Spinal cord (tissue), 10 donors: ENCODE results near the gene TMEM217. TPM values are rescaled to one million over a fixed set of nuclear protein-coding genes. Genes with fewer than 3 reads are reported as not detected.

ENCODE experiments used
- DNase-seq, 6 donors: peaks; one replicate each; pipeline versions ENCODE4 v3.0.0 to v3.0.0-alpha.2; 2013 to 2015; ENCODE audit warnings: low spot score in 6 of 6, low read depth in 4 of 6
- H3K27ac ChIP-seq: one replicate; pipeline ENCODE4 v1.5.1; 2013; ENCODE audit warnings: low read depth, low read length, control low read depth
- H3K27me3 ChIP-seq: one replicate; pipeline ENCODE4 v1.6.1; 2013; ENCODE audit warnings: low read length; ENCODE audit not compliant: control insufficient read depth, insufficient read depth
- H3K36me3 ChIP-seq: one replicate; pipeline ENCODE4 v1.6.1; 2013; ENCODE audit warnings: low read length; ENCODE audit not compliant: control insufficient read depth, insufficient read depth
- H3K4me1 ChIP-seq: one replicate; pipeline ENCODE4 v1.6.1; 2013; ENCODE audit warnings: low read length; ENCODE audit not compliant: control insufficient read depth, insufficient read depth
- H3K4me3 ChIP-seq: one replicate; pipeline ENCODE4 v1.5.1; 2013; ENCODE audit warnings: low read depth, low read length, control low read depth
- H3K9me3 ChIP-seq: one replicate; pipeline ENCODE4 v1.6.1; 2013; ENCODE audit warnings: low read length; ENCODE audit not compliant: control insufficient read depth, insufficient read depth
- WGBS: methylation state at CpG from one replicate; pipeline ENCODE4 v1.1.5; 2013; ENCODE audit warnings: missing lambda C conversion rate; ENCODE audit not compliant: insufficient coverage; 5-methylcytosine and 5-hydroxymethylcytosine counted together
- polyA plus RNA-seq, 2 donors: library from polyadenylated mRNA; unstranded; fragments of 120-200 nt; gene quantifications; one replicate each; pipeline ENCODE4 v1.2.1, GENCODE V29; 2013; ENCODE audit not compliant: insufficient read length in 2 of 2
- total RNA-seq, 2 donors: library from RNA; depleted of rRNA in 1 of 2; stranded (reverse); fragments of 120-200 nt in 1 of 2; fragments of >200 nt in 1 of 2; gene quantifications; one replicate each; pipeline versions ENCODE4 v1.2.3 to v1.2.4, GENCODE V29; 2013 to 2014
- donor health status: healthy.

The TMEM217 gene
- total and polyA plus RNA-seq, 4 donors = 0.71 to 1.6 (median 1.3) TPM

DNA sequence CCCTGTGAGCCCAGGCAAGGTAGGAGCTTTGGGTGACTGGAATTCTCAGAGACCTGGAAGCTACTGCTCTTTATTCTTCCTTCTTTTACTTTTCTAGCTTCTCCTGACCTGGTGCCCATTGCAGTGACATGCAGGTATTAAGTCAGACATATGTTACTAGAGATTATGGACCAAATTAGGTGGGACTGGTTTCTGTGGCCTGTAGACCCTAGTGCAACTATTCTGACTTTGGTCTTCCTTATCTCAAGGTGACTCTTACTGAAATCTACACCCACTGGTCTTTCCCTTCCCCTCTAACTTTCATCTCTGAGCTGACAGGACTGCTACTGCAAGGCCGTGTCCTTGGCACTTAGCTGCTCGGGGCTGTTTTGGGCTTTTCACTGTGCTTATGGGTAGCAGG lies 24.4 kb upstream of the TMEM217 start:
- H3K9me3 ChIP-seq = no peaks in the 10 kb centered on the region
- H3K4me3 ChIP-seq = no peak overlapping the region
- 90% methylated on average over 2 of the region's 2 CpGs for WGBS
- H3K4me1 ChIP-seq = peaks cover 39% of the 10 kb centered on the region
- peak overlapping the region; percentile 70 for H3K27ac ChIP-seq
- peaks cover 20% of the 10 kb centered on the region for H3K36me3 ChIP-seq
- H3K27me3 ChIP-seq = no peaks in the 10 kb centered on the region
- DNase-seq = no peak

DNA sequence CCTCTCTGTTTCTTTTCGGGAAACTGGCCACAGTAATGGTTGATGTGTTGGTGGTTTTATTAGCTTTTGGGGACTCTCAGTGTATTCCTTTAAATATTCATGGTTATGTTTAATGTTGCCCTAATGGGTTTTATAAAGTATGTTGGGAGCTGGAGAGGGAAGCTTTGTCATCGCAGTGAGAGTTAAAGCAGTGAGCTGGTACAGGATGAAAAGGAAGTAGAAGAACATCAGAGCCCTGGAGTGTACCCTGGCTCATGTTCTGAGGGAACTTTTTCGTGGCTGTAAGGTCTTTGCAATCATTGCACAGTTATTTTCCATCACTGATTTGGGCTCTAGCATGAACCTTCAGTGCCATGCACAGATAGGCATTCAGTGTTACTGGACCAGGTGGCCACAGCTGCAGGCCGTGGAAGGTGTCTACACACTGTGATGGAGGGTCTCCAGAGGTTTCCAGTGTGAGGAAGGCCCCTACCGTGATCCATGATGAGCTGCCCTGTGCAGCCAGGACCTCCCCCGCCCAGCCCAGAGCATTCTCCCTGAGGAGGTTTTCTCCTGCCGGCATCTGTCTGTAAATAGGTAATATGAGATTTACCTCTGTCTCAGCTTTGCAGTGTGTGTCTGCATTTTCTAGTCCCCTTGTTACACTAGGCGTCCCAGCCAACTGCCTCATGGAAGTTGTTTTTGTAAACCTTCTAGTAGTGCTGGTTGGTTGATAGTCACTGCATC lies 22.4 kb upstream of the TMEM217 start:
- no peak overlapping the region for H3K27ac ChIP-seq
- DNase-seq = peak in 1 of 6 donors; percentile 15
- H3K36me3 ChIP-seq = peaks cover 13% of the 10 kb centered on the region

DNA sequence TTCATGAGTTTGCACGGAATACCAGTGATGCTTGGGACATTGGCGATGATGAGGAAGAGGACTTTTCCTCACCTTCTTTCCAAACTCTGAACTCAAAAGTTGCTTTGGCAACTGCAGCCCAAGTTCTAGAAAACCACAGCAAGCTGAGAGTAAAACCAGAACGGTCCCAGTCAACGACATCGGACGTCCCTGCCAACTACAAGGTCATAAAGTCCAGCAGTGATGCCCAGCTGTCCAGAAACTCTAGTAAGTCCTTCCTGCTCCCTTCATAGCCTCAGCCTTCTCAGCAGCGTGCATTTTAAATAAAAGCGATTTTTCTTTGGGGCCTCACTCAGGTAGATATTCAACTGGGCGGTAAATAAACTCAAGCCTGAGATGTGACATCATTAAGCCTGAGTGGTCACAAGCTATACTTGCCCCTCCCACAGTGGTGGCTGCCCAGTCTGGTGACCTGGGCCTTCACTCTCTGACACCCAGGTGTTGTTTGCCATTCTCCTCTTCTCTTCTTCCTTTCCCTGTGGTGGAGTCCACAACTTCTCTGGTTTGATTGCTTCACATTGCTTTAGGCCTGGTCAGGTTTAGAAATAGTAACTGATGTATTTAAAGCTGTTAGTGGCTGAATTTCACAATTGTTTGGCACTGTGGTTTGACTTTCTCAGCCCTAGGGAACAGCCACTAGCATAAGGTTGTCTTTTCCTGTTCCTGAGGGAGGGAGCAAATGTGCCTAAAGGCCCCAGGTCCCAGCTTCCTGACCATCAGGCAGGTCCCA lies 21.6 kb upstream of the TMEM217 start:
- H3K9me3 ChIP-seq = no peaks in the 10 kb centered on the region
- DNase-seq = no peak
- 94% methylated on average over 7 of the region's 9 CpGs for WGBS
- H3K4me1 ChIP-seq = peaks cover 31% of the 10 kb centered on the region
- H3K27ac ChIP-seq = no peak overlapping the region
- peaks cover 9% of the 10 kb centered on the region for H3K36me3 ChIP-seq
- H3K27me3 ChIP-seq = no peaks in the 10 kb centered on the region
- no peak overlapping the region for H3K4me3 ChIP-seq

More for the DNA sequence above, 22.4 kb upstream of the TMEM217 start:
- H3K9me3 ChIP-seq = no peaks in the 10 kb centered on the region
- WGBS = 88% methylated on average over 4 of the region's 8 CpGs
- no peaks in the 10 kb centered on the region for H3K27me3 ChIP-seq
- peaks cover 39% of the 10 kb centered on the region for H3K4me1 ChIP-seq
- no peak overlapping the region for H3K4me3 ChIP-seq

DNA sequence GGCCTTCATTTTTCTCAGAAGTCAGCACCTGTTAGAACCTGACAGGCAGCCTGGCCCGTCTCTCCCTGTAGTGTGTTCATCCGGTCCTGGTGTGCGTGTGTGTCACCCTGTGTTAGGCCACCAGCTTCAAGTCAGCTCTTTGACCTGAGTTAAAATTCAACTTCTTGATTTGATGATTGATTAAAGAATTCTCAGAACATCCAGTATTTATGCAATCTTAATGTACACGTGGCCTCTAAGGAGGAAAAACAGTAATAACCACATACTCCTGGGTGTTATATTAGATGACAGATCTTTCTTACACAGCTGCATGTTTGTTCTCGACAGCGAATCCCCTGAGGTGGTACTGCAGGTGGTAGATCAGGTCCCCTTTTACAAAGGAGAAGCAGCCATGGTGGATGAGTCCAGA lies 19.1 kb upstream of the TMEM217 start:
- DNase-seq = no peak
- WGBS = 98% methylated on average over 4 of the region's 6 CpGs
- Histone ChIP-seq H3K4me1 (peaks cover 10% of the 10 kb centered on the region), H3K4me3 (no peak overlapping the region), H3K27ac (no peak overlapping the region), H3K36me3 (peaks cover 5% of the 10 kb centered on the region), H3K9me3 (no peaks in the 10 kb centered on the region), H3K27me3 (no peaks in the 10 kb centered on the region)

DNA sequence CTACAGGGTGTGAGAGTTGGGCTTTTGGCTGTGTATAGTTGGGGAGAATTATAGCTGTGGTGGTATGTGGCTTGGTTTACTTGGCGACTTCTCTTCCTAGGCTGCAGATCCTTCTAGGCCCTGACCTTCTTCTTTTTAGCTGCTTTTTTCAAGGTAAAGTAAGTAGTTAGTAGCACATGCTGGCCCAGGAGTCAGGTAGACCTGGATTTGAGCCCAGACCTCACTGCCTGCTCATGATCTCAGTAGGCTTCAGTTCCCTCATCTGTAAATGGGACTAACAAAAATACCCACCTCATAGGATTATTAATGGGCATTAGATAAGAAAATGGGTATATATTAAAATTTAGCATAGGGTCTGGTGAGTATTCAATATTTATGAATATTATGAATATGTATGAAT lies 17.4 kb upstream of the TMEM217 start:
- Histone ChIP-seq H3K27ac (no peak overlapping the region), H3K36me3 (peaks cover 2% of the 10 kb centered on the region), H3K4me3 (no peak overlapping the region), H3K27me3 (no peaks in the 10 kb centered on the region), H3K4me1 (peaks cover under 1% of the 10 kb centered on the region), H3K9me3 (no peaks in the 10 kb centered on the region)
- no peak for DNase-seq
- WGBS = 91% methylated on average over 1 of the region's 1 CpG

DNA sequence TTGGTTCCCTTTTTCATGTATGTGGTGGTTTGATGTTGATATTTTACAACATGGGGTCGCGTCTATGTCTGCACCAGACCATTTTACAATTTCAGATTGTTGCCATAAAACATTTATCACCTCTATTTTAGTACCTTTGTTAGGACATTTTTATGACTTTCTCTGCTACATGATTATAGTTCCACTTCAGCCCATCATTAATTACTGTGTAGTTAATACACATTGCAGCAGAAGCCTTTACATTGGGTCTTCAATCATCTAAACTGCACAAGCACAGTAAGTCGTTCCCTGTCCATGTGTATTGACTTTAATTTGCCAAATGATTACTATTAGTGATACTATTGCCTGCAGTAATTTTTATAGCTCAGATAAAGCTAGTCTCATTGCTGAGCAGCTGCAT lies 15.7 kb upstream of the TMEM217 start:
- Histone ChIP-seq H3K4me3 (no peak overlapping the region), H3K27me3 (no peaks in the 10 kb centered on the region), H3K27ac (no peak overlapping the region), H3K9me3 (no peaks in the 10 kb centered on the region), H3K4me1 (no peaks in the 10 kb centered on the region), H3K36me3 (peaks cover 5% of the 10 kb centered on the region)
- no CpG with 5 or more reads among the region's 3 CpGs for WGBS
- DNase-seq = peak in 1 of 6 donors; percentile 68

DNA sequence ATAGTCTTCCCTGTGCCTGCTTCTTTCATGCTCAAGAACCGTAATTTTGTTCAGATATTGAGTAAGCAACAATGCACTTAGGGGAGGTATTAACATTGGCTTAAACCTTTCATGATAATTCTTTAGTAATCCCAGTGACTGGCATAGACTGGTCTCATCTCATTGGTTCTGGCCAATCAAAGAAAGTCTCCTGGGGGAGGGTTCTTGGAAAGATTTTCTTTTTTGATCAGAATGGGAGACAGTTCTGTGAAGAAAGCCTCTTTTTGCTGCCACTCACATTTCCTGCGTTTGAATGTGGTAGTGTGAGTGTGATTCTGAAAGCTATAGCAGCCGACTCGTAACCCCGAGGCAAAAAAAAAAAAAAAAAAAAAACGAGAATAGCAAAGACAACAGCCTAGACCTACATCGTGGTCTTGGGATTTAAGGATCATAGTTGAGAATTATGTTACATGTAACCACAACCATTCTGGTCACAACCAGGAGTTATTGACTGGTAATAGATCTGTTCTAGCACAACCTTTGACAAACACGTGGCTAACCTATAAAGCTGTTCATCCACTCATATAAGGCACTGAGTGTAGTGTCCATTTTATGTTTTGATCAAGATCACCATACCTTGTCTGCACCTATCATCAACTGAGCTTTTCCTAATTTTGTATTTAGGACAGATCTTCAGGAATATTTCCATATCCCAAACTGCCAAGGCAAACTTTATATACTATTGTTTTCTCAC lies 15.1 kb upstream of the TMEM217 start:
- Histone ChIP-seq H3K27me3 (no peaks in the 10 kb centered on the region), H3K27ac (no peak overlapping the region), H3K36me3 (peaks cover 5% of the 10 kb centered on the region), H3K9me3 (no peaks in the 10 kb centered on the region), H3K4me3 (no peak overlapping the region), H3K4me1 (no peaks in the 10 kb centered on the region)
- WGBS = no CpG with 5 or more reads among the region's 8 CpGs
- DNase-seq = peak in 1 of 6 donors; percentile 5

DNA sequence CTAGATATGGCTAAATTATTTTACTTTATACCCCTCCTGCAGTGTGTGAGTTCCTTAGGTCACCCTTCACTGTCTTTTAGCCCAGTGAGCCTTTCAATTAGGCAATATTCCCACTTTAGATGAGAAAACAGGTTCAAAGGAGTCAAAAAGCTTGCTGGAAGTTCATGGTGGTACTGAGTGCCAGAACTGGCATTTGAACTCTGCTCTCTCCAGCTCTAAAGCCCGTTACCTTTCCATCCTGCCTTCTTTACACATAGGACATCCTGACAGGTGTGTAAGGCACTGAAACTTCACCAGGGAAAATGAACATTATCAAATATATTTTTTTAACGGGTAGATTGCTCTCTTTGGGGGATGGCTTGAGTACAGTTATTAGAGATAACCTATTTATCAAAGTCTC lies 11.2 kb upstream of the TMEM217 start:
- no peak for DNase-seq
- no peak overlapping the region for H3K27ac ChIP-seq
- H3K4me1 ChIP-seq = no peaks in the 10 kb centered on the region
- no peaks in the 10 kb centered on the region for H3K9me3 ChIP-seq
- no peaks in the 10 kb centered on the region for H3K27me3 ChIP-seq
- H3K4me3 ChIP-seq = no peak overlapping the region
- WGBS = no CpG with 5 or more reads among the region's 2 CpGs
- H3K36me3 ChIP-seq = peaks cover 5% of the 10 kb centered on the region

DNA sequence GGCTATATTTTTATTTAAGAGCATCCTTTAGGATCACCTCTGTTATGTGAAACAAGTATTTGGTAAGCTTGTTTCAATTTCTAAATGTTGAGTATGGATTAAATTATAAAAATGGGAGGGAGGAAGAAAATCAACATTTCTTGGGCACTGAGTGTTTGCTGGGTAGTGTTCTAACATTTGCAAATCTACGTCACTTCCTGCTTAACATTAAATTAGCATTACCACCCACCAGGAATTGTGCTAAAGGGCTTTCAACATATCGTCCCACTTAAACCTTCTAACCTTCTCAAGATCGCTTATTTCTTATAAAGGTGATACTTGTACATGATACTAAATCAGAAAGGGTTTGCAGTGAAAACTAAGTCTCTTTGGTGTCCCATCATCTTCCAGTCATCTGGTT lies 7.9 kb upstream of the TMEM217 start:
- WGBS = no CpG with 5 or more reads among the region's 3 CpGs
- Histone ChIP-seq H3K4me3 (no peak overlapping the region), H3K27ac (no peak overlapping the region)

More for the DNA sequence above, 7.9 kb upstream of the TMEM217 start:
- DNase-seq = no peak
- H3K36me3 ChIP-seq = peaks cover 5% of the 10 kb centered on the region
- H3K27me3 ChIP-seq = no peaks in the 10 kb centered on the region
- no peaks in the 10 kb centered on the region for H3K9me3 ChIP-seq
- no peaks in the 10 kb centered on the region for H3K4me1 ChIP-seq
